HG03108 (cell line): Measurements from ENCODE around the gene NTRK2.

ENCODE experiments used
- ATAC-seq: cut with Tn5 transposase; IDR thresholded peaks from one replicate; pipeline ENCODE4 v1.9.1; 2021; ENCODE audit warnings: moderate library complexity; ENCODE audit not compliant: unreplicated experiment

Gene NTRK2

GRCh38 chr9:84681516-84682285 lies 12.2 kb downstream of the NTRK2 start:
- no peak for ATAC-seq

- no peak for ATAC-seq
Measured at GRCh38 chr9:84686068-84686467, 16.5 kb downstream of the NTRK2 start.

- ATAC-seq, result no peak
Measured at GRCh38 chr9:84688956-84689355, 19.4 kb downstream of the NTRK2 start.

DNA sequence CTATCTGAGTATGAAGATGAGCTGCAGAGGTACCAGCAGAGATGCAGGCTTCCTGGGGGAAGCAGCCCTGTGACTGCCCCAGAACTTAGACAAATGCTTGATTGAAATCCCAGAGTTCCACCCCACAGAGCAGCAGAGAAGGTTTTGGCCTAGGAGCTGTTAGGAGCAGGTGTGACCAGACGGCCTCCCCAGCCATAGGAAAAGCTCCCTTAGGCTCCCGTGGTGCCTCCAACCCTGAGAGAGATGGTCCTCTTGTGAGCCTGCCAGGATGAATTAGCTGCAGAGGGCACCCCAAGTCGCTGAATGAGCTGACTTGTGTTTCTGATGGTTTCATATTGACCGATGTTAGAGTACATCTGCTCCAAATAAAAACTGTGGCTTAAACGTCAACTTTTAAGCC lies 22.1 kb downstream of the NTRK2 start:
- ATAC-seq, result no peak

DNA sequence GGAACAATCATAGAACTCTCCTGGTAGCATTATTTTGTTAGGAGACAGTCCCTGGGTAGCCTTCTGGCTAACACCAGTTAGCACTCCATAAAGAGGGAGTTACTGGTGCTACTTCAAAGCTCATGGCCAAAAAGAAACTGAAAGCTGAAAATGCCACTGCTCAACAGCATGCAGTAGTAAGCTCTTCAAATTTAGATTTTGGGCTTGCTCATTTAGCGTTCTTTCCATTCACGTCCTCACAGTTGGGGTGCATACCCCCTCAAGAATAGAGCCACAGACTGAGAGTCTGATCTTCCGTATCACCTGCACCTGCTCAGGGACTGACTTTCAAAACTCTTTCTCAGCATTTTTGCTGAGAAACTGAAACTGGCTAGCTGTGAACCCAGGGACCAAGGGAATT lies 24.7 kb downstream of the NTRK2 start:
- ATAC-seq, result peak; percentile 62

- no peak for ATAC-seq
Measured at GRCh38 chr9:84697042-84697441, 27.5 kb downstream of the NTRK2 start.

DNA sequence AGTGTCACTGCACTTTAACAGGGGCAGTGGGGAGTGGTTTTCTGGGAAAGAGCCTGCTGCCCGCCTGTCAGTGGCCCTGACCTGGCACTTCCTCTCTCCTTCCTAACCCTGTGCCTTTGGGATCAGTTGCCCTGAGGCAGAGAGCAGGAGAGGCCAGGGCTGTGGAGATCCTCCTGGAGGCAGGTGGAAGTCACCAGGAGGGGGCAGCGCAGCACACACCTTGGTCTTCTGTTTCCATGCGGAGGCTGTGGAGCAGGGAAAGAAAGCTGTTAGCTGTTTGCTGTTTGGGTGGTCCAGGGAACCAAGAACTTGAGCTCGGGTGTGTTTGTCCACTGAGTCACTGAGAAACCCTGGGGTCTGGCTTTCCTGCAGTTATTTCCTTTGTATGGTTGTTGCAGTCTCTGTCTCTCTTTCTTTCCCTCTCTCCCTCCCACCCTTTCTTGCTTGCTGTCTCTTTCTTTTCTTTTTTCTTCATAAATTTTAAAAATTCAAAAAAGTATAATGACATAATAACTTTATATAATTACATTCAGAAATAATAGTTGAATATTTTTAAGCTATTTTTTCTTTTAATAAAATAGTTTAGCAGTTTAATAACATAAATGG lies 28.1 kb downstream of the NTRK2 start:
- ATAC-seq, result no peak

DNA sequence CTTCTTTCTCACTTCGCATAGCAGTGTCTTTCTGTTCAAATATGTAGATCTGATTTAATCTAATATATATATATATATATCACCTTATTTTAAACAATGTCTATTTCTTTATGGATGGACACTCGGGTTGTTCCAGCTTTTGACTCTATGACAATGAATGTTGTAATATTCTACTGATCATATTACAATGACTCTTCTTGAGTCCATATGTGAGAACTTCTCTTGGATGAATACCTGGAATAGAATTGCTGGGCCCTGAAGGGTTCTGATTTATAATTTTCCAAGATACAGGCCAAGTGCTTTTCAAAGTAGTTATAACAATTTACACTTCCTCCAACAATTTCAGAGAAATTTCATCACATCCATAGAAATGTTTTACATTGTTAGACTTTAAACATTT lies 28.8 kb downstream of the NTRK2 start:
- ATAC-seq, result no peak

DNA sequence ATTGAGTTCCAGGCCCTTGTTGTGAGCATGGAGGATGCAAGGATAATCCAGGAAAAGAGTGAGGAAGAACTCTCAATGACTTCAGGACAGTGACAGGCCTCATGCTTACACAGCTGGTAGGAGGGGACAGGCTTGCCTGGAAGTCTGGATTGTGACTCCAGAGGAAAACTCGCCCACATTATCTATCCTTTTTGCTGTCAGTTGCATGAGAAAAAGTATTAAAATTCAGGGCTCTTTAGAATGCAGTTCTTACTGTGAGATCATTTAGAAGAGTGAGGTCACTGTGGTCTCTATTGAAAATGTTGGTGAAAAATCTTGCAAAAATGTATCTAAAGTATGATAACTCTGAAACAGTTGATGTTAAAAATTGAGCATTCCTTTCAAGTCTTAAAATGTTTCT lies 30.5 kb downstream of the NTRK2 start:
- ATAC-seq, result no peak

GRCh38 chr9:84701801-84702200 lies 32.3 kb downstream of the NTRK2 start:
- ATAC-seq, result peak; percentile 81

GRCh38 chr9:84702471-84702870 lies 32.9 kb downstream of the NTRK2 start:
- ATAC-seq, result no peak

DNA sequence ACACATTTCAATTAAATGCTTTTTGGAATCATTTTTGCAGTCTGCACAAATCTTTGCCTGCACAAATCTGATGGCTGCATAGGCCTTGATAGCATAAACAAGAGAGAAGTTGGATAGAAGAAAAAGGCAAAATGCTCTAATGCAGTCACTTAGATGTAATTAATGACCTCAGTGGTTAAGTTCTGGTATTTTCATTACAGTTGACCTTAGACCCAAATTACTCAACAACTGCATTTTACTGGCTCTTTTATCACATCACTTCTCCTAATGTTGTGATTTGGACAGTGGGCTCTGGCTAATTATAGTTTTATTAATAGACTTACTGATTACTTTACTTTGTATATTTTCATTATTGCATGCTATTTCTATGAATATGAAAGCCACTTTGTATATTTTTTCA lies 34.3 kb downstream of the NTRK2 start:
- no peak for ATAC-seq

DNA sequence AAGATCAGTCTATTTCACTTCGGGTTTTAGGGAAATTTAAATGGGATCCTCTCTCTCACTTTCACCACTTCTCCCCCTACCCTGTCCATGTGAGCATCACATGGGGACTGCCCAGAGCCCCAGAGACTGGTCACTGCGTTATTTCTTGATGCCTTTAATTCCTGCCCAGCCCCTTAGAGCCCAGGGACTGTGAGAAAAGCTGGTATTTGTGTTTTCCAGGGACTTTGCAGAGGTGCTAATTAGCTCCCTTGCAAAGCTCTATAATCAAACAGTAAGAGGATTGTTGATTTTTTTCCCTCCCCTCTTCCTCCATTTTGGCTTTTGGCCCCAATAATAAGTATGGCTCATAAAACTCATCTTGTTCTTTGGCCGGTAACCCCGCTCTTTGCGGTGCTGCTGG lies 35.6 kb downstream of the NTRK2 start:
- ATAC-seq, result no peak

- no peak for ATAC-seq
Measured at GRCh38 chr9:84708400-84708799, 38.9 kb downstream of the NTRK2 start.

- ATAC-seq, result no peak
Measured at GRCh38 chr9:84709056-84709455, 39.5 kb downstream of the NTRK2 start.

DNA sequence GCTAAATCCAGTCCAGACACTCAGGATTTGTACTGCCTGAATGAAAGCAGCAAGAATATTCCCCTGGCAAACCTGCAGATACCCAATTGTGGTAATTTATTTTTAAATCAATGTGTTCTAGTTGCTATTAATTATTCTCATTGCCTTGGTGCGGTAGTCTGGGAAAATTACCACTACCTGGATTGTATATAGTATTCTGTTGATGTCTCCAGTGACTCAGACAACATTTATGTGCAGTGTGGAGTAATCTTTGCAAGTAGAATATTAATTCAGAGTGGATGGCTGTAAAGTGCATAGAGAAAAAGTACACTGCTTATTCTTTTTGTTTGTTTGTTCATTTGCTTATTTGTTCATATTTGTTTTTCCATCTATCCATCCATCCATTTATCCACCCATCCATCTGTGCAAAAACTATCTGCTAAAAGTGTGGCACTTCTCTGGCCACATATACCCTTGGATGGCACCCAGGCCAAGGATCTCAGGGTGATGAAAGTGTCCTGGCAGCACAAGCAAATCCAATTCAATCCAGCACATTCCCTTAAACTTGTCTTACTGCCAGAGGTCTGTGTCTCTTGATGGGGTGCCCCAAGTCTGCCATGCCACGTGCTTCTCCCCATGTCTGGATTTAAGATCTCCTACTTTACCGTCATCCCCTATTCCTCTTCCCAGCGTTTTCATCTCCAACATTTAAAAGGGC lies 41.3 kb downstream of the NTRK2 start:
- ATAC-seq, result no peak

DNA sequence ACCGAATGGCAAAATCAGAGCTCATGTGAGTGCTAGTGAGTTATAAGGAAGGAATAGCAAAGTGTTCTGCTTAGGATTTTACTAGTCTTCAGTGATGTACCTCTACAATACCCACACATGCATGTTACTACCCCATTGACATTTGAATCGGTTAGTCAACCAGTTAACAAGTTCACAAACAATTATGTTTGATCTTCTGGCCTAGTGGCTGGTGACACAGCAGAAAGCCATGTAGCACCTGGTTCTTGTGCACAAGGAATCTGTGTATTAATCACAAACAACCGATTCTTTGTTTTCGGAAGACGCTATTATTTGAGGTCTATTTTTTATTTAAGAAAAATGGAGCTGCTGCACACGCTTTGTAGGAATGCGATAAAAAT lies 41.9 kb downstream of the NTRK2 start:
- no peak for ATAC-seq

DNA sequence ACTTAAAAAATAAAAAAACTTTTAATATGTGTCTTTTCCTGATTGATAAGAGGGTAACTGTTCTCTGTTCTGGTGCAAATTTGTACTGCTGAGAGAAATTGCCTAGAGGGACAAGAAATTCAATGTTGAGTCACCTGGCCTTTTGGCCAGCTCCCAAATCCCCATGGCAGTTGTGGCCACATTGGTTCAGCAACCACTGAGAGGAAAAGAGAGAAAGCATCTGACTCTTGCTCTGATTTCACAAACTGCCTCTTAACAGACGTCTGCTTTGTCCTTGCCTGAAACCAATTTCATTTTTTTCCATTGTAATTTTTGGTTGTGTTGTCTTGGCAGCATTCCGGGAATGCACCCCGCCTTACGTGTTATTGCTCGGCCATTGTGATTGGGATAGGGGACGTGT lies 42.4 kb downstream of the NTRK2 start:
- ATAC-seq, result no peak

- no peak for ATAC-seq
Measured at GRCh38 chr9:84716217-84716616, 46.7 kb downstream of the NTRK2 start.

- ATAC-seq, result no peak
Measured at GRCh38 chr9:84718476-84718875, 48.9 kb downstream of the NTRK2 start.

GRCh38 chr9:84722388-84722989 lies 53.0 kb downstream of the NTRK2 start:
- no peak for ATAC-seq

GRCh38 chr9:84723426-84723825 lies 53.9 kb downstream of the NTRK2 start:
- ATAC-seq, result no peak
